Measurements from ENCODE around the gene SLCO2B1. TPM values are rescaled to one million over a fixed set of nuclear protein-coding genes. Genes with fewer than 3 reads are reported as not detected.
A peak's percentile ranks its signal among the peaks of the same experiment; 100 is the strongest.
"Not testable (repeated sequence)": the region's sequence is repeated elsewhere in the genome, so short reads cannot be mapped to it uniquely, and the experiment has no call there.

SLCO2B1 gene
- 185 TPM for total RNA-seq
- long read RNA-seq, full-length matches to known transcripts = 50 of 144 reads
- long read RNA-seq, partial matches to known transcripts = 79 of 144 reads
- long read RNA-seq, other reads (novel, unspliced or antisense) = 15 of 144 reads

- DNase-seq (ENCODE audit: low spot score) = no peak
Measured at GRCh38 chr11:75150879-75151278, at the start of gene SLCO2B1. TSS of gene SLCO2B1 (plus strand) at chr11:75151107. CDS start at chr11:75151382, 275 bp downstream.

GRCh38 chr11:75101424-75102128 is 49.3 kb upstream of the SLCO2B1 start:
- no peak for DNase-seq (ENCODE audit: low spot score)

GRCh38 chr11:75103380-75104026 is 47.4 kb upstream of the SLCO2B1 start:
- no peak for DNase-seq (ENCODE audit: low spot score)

- no peak for DNase-seq (ENCODE audit: low spot score)
Measured at GRCh38 chr11:75105462-75105925, 45.4 kb upstream of the SLCO2B1 start.

- DNase-seq (ENCODE audit: low spot score) = not testable (repeated sequence)
Measured at GRCh38 chr11:75105967-75106681, 44.8 kb upstream of the SLCO2B1 start.

- DNase-seq (ENCODE audit: low spot score) = no peak
Measured at GRCh38 chr11:75107187-75107586, 43.7 kb upstream of the SLCO2B1 start.

GRCh38 chr11:75112200-75112599 is 38.7 kb upstream of the SLCO2B1 start:
- no peak for DNase-seq (ENCODE audit: low spot score)

- no peak for DNase-seq (ENCODE audit: low spot score)
Measured at GRCh38 chr11:75113030-75113429, 37.9 kb upstream of the SLCO2B1 start.

- no peak for DNase-seq (ENCODE audit: low spot score)
Measured at GRCh38 chr11:75114465-75114864, 36.4 kb upstream of the SLCO2B1 start.

GRCh38 chr11:75118577-75118976 is 32.3 kb upstream of the SLCO2B1 start:
- DNase-seq (ENCODE audit: low spot score) = no peak

GRCh38 chr11:75126564-75126963 is 24.3 kb upstream of the SLCO2B1 start:
- no peak for DNase-seq (ENCODE audit: low spot score)

GRCh38 chr11:75132080-75132479 is 18.8 kb upstream of the SLCO2B1 start:
- no peak for DNase-seq (ENCODE audit: low spot score)

- DNase-seq (ENCODE audit: low spot score) = no peak
Measured at GRCh38 chr11:75133976-75134375, 16.9 kb upstream of the SLCO2B1 start.

- DNase-seq (ENCODE audit: low spot score) = no peak
Measured at GRCh38 chr11:75135021-75135650, 15.8 kb upstream of the SLCO2B1 start.

GRCh38 chr11:75135651-75136050 is 15.3 kb upstream of the SLCO2B1 start:
- no peak for DNase-seq (ENCODE audit: low spot score)

- peak; percentile 92 for DNase-seq (ENCODE audit: low spot score)
Measured at GRCh38 chr11:75140269-75141138, 10.4 kb upstream of the SLCO2B1 start.

GRCh38 chr11:75141166-75141565 is 9.7 kb upstream of the SLCO2B1 start:
- DNase-seq (ENCODE audit: low spot score) = no peak

- DNase-seq (ENCODE audit: low spot score) = peak; percentile 87
Measured at GRCh38 chr11:75142714-75143419, 8.0 kb upstream of the SLCO2B1 start.

GRCh38 chr11:75143420-75143731 is 7.5 kb upstream of the SLCO2B1 start:
- no peak for DNase-seq (ENCODE audit: low spot score)

- DNase-seq (ENCODE audit: low spot score) = no peak
Measured at GRCh38 chr11:75144716-75145014, 6.2 kb upstream of the SLCO2B1 start.

Data from mesenteric fat pad (tissue), 1 donor.